Type B pancreatic cell (in vitro differentiated cells): ENCODE measurements around the gene MYMX. TPM values are rescaled to one million over a fixed set of nuclear protein-coding genes. Genes with fewer than 3 reads are reported as not detected.

Experiments
- DNase-seq: peaks from one replicate; pipeline ENCODE4 v3.0.0; 2021; ENCODE audit warnings: mixed read lengths; ENCODE audit not compliant: unreplicated experiment; ENCODE audit errors: extremely low spot score
- H3K27ac Mint-ChIP-seq: 2 replicates; pipeline ENCODE4 v1.8.0; 2021; ENCODE audit warnings: mild to moderate bottlenecking, mixed read lengths
- H3K27me3 Mint-ChIP-seq: 2 replicates; pipeline ENCODE4 v1.8.0; 2021; ENCODE audit warnings: mixed read lengths
- H3K36me3 Mint-ChIP-seq: 2 replicates; pipeline ENCODE4 v1.8.0; 2021; ENCODE audit warnings: mixed read lengths
- H3K4me1 Mint-ChIP-seq: one replicate; pipeline ENCODE4 v1.8.0; 2021; ENCODE audit warnings: mixed read lengths; ENCODE audit not compliant: unreplicated experiment
- H3K4me3 Mint-ChIP-seq: 2 replicates; pipeline ENCODE4 v1.8.0; 2021; ENCODE audit warnings: mild to moderate bottlenecking, mixed read lengths
- H3K9me3 Mint-ChIP-seq: 2 replicates; pipeline ENCODE4 v1.8.0; 2021; ENCODE audit warnings: mixed read lengths
- CTCF ChIP-seq: fragments of 200-600 bp; sonication (generic); conservative IDR thresholded peaks from 2 replicates; pipeline ENCODE4 v1.5.0; 2021; ENCODE audit warnings: antibody characterized with exemption, mild to moderate bottlenecking
- long read RNA-seq: library from polyadenylated mRNA; unstranded; transcript quantifications from one replicate; pipeline ENCODE4 v2.0.0, GENCODE V29; 2020
- total RNA-seq: library from RNA; stranded (reverse); gene quantifications from 2 replicates; pipeline ENCODE4 v1.2.1, GENCODE V29; 2021; ENCODE audit warnings: low replicate concordance

MYMX gene
- 0.53 and 0.59 TPM in 2 replicates for total RNA-seq
- long read RNA-seq, result 0 reads

- peak within 1 kb of the TSS; percentile 64 for H3K4me3 Mint-ChIP-seq
- no peak for TF ChIP-seq CTCF
- no peaks in the 10 kb centered on the region for H3K9me3 Mint-ChIP-seq
- peak within 1 kb of the TSS; percentile 76 for H3K27ac Mint-ChIP-seq
- H3K36me3 Mint-ChIP-seq, result no peaks in the 10 kb centered on the region
- peaks cover 13% of the 10 kb centered on the region for H3K27me3 Mint-ChIP-seq
- DNase-seq, result no peak
- H3K4me1 Mint-ChIP-seq, result peaks cover 22% of the 10 kb centered on the region
These were observed at the start of gene MYMX for GRCh38 chr6:44216677-44217331. Gene MYMX, plus strand, starts transcription at chr6:44216926. Its CDS starts 546 bp downstream, at chr6:44217472.

GRCh38 chr6:44167567-44167966 is 49.2 kb upstream of the MYMX start:
- no peak for DNase-seq
- H3K4me3 Mint-ChIP-seq, result no peak overlapping the region
- TF ChIP-seq CTCF, result no peak
- no peak overlapping the region for H3K27ac Mint-ChIP-seq
- no peaks in the 10 kb centered on the region for H3K9me3 Mint-ChIP-seq
- H3K4me1 Mint-ChIP-seq, result peaks cover 7% of the 10 kb centered on the region
- no peaks in the 10 kb centered on the region for H3K36me3 Mint-ChIP-seq
- peaks cover 22% of the 10 kb centered on the region for H3K27me3 Mint-ChIP-seq

GRCh38 chr6:44169154-44169553 is 47.6 kb upstream of the MYMX start:
- H3K27ac Mint-ChIP-seq, result peak overlapping the region; percentile 82
- no peak for TF ChIP-seq CTCF
- H3K9me3 Mint-ChIP-seq, result no peaks in the 10 kb centered on the region
- no peak overlapping the region for H3K4me3 Mint-ChIP-seq
- H3K27me3 Mint-ChIP-seq, result peaks cover 20% of the 10 kb centered on the region
- H3K4me1 Mint-ChIP-seq, result peaks cover 11% of the 10 kb centered on the region
- no peaks in the 10 kb centered on the region for H3K36me3 Mint-ChIP-seq
- DNase-seq, result no peak

- H3K27me3 Mint-ChIP-seq, result peaks cover 15% of the 10 kb centered on the region
- no peak overlapping the region for H3K4me3 Mint-ChIP-seq
- no peak for TF ChIP-seq CTCF
- H3K9me3 Mint-ChIP-seq, result no peaks in the 10 kb centered on the region
- no peaks in the 10 kb centered on the region for H3K36me3 Mint-ChIP-seq
- H3K4me1 Mint-ChIP-seq, result peaks cover 11% of the 10 kb centered on the region
- DNase-seq, result no peak
- peak overlapping the region; percentile 82 for H3K27ac Mint-ChIP-seq
These were observed 46.7 kb upstream of the MYMX start for GRCh38 chr6:44169886-44170570.

GRCh38 chr6:44171899-44172546 is 44.7 kb upstream of the MYMX start:
- H3K9me3 Mint-ChIP-seq, result no peaks in the 10 kb centered on the region
- H3K4me3 Mint-ChIP-seq, result no peak overlapping the region
- DNase-seq, result no peak
- H3K36me3 Mint-ChIP-seq, result no peaks in the 10 kb centered on the region
- H3K27ac Mint-ChIP-seq, result no peak overlapping the region
- no peak for TF ChIP-seq CTCF
- H3K27me3 Mint-ChIP-seq, result peaks cover 10% of the 10 kb centered on the region
- H3K4me1 Mint-ChIP-seq, result peaks cover 6% of the 10 kb centered on the region
